ENCODE data around the gene BBS9.

DNA sequence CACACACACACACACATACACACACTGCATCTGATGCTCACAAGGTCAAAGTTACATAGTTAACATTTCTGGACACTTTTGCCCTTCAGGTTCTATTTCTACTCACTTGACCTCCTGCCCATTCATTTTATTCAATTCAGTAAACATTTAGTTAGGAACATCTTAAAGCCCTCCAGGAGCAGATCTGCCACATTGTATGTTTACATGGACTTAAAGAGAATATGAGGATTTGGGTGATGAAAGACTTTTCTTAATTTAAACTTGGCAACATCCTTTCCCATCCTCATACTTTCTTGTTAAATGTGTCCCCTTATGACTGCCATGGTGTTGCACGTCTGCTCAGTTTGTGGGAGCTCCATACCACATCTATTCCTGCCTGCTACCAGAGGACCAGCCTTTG lies 453.2 kb downstream of the BBS9 start:
- TF ChIP-seq, protein P1, sequence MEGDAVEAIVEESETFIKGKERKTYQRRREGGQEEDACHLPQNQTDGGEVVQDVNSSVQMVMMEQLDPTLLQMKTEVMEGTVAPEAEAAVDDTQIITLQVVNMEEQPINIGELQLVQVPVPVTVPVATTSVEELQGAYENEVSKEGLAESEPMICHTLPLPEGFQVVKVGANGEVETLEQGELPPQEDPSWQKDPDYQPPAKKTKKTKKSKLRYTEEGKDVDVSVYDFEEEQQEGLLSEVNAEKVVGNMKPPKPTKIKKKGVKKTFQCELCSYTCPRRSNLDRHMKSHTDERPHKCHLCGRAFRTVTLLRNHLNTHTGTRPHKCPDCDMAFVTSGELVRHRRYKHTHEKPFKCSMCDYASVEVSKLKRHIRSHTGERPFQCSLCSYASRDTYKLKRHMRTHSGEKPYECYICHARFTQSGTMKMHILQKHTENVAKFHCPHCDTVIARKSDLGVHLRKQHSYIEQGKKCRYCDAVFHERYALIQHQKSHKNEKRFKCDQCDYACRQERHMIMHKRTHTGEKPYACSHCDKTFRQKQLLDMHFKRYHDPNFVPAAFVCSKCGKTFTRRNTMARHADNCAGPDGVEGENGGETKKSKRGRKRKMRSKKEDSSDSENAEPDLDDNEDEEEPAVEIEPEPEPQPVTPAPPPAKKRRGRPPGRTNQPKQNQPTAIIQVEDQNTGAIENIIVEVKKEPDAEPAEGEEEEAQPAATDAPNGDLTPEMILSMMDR (conservative IDR thresholded peaks at IDR 0.05): no peak
- no peak for TF ChIP-seq ZFX (IDR thresholded peaks at IDR 0.05)

Data from C4-2B (cell line).